ENCODE data around the gene MIA.
"Not testable (repeated sequence)": the region's sequence is repeated elsewhere in the genome, so short reads cannot be mapped to it uniquely, and the experiment has no call there.

MIA gene

DNA sequence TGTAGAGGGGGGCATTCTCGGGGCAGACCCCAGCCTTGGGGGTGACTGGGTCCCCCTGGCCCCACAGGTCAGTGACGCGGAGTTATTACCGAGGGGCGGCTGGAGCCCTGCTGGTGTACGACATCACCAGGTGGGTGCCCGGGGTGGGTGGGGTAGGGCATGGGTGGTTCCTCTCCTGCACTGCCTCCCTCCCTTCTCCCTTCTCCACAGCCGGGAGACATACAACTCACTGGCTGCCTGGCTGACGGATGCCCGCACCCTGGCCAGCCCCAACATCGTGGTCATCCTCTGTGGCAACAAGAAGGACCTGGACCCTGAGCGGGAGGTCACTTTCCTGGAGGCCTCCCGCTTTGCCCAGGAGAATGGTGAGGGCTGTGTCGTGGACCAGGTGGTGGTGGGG, 8.4 kb downstream of the MIA start:
- Mint-ChIP-seq H3K27ac (no peak overlapping the region), H3K9me3 (no peaks in the 10 kb centered on the region), H3K4me3 (no peak overlapping the region)

GRCh38 chr19:40784146-40784545, 8.8 kb downstream of the MIA start:
- peaks cover 32% of the 10 kb centered on the region for H3K4me1 Mint-ChIP-seq (ENCODE audit: low read depth)

More for the DNA sequence above, 8.4 kb downstream of the MIA start:
- Mint-ChIP-seq H3K4me1 (ENCODE audit: low read depth) (peaks cover 36% of the 10 kb centered on the region), H3K36me3 (ENCODE audit: low read depth) (peaks cover 29% of the 10 kb centered on the region), H3K27me3 (no peaks in the 10 kb centered on the region)

GRCh38 chr19:40785526-40785925, 10.2 kb downstream of the MIA start:
- Mint-ChIP-seq H3K27me3 (no peaks in the 10 kb centered on the region), H3K27ac (peak overlapping the region; percentile 49), H3K4me1 (ENCODE audit: low read depth) (peaks cover 25% of the 10 kb centered on the region), H3K36me3 (ENCODE audit: low read depth) (peaks cover 27% of the 10 kb centered on the region), H3K4me3 (no peak overlapping the region), H3K9me3 (no peaks in the 10 kb centered on the region)

More at GRCh38 chr19:40784146-40784545, 8.8 kb downstream of the MIA start:
- H3K4me3 Mint-ChIP-seq, H3K9me3 Mint-ChIP-seq, H3K27me3 Mint-ChIP-seq, H3K27ac Mint-ChIP-seq: not testable (repeated sequence)
- H3K36me3 Mint-ChIP-seq (ENCODE audit: low read depth): peaks cover 29% of the 10 kb centered on the region

DNA sequence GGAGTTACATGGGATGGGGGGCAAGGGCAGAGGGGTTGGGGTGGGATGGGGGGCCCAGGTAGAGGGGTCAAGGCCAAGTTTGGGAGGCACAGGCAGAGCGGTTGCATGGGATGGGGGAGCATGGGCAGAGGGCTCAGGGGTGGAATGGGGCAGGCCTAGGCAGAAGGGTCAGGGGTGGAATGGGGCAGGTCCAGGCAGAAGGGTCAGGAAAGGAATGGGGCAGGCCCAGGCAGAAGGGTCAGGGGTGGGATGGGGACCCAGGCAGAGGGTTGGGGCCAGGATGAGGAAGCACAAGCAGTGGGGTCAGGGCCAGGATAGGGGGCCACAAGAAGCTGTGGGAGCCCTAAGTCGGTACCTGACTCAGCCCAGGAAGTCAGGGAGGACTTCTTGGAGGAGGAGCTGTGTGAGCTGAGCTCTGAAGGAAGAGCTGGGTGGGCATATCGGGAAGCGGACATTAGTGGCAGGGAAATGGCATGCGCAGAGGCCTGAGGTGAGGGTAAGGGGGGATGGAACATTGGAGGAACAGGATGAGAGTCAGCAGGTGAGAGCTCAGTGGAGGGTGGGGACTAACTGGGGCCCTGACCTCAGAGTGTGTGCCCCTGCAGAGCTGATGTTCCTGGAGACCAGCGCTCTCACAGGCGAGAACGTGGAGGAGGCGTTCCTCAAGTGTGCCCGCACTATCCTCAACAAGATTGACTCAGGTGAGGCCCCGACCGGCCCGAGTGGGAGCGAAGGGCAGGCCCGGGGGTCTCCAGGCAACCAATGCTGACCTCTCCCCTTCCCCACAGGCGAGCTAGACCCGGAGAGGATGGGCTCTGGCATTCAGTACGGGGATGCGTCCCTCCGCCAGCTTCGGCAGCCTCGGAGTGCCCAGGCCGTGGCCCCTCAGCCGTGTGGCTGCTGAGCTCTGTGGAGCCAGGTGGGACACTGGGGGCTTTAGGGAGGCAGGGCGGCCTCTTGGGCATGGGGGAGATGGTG, 11.0 kb downstream of the MIA start:
- peaks cover 22% of the 10 kb centered on the region for H3K4me1 Mint-ChIP-seq (ENCODE audit: low read depth)
- peaks cover 23% of the 10 kb centered on the region for H3K36me3 Mint-ChIP-seq (ENCODE audit: low read depth)
- H3K4me3 Mint-ChIP-seq: no peak overlapping the region
- no peaks in the 10 kb centered on the region for H3K27me3 Mint-ChIP-seq
- H3K27ac Mint-ChIP-seq: no peak overlapping the region
- H3K9me3 Mint-ChIP-seq: no peaks in the 10 kb centered on the region

- Mint-ChIP-seq H3K9me3 (no peaks in the 10 kb centered on the region), H3K27me3 (no peaks in the 10 kb centered on the region), H3K27ac (peak overlapping the region; percentile 94), H3K4me1 (ENCODE audit: low read depth) (peaks cover 32% of the 10 kb centered on the region), H3K36me3 (ENCODE audit: low read depth) (peaks cover 12% of the 10 kb centered on the region), H3K4me3 (no peak overlapping the region)
These were observed 16.0 kb downstream of the MIA start for GRCh38 chr19:40791349-40791748.

GRCh38 chr19:40791996-40792395, 16.7 kb downstream of the MIA start:
- no peaks in the 10 kb centered on the region for H3K9me3 Mint-ChIP-seq
- peak overlapping the region; percentile 31 for H3K4me3 Mint-ChIP-seq
- peaks cover 12% of the 10 kb centered on the region for H3K36me3 Mint-ChIP-seq (ENCODE audit: low read depth)
- H3K27ac Mint-ChIP-seq: peak overlapping the region; percentile 94
- peaks cover 32% of the 10 kb centered on the region for H3K4me1 Mint-ChIP-seq (ENCODE audit: low read depth)
- H3K27me3 Mint-ChIP-seq: no peaks in the 10 kb centered on the region

- Mint-ChIP-seq H3K27me3 (no peaks in the 10 kb centered on the region), H3K36me3 (ENCODE audit: low read depth) (peaks cover 20% of the 10 kb centered on the region), H3K9me3 (no peaks in the 10 kb centered on the region), H3K4me3 (peak overlapping the region; percentile 91), H3K27ac (peak overlapping the region; percentile 92), H3K4me1 (ENCODE audit: low read depth) (peaks cover 50% of the 10 kb centered on the region)
These were observed 22.0 kb downstream of the MIA start for GRCh38 chr19:40797166-40797962.

DNA sequence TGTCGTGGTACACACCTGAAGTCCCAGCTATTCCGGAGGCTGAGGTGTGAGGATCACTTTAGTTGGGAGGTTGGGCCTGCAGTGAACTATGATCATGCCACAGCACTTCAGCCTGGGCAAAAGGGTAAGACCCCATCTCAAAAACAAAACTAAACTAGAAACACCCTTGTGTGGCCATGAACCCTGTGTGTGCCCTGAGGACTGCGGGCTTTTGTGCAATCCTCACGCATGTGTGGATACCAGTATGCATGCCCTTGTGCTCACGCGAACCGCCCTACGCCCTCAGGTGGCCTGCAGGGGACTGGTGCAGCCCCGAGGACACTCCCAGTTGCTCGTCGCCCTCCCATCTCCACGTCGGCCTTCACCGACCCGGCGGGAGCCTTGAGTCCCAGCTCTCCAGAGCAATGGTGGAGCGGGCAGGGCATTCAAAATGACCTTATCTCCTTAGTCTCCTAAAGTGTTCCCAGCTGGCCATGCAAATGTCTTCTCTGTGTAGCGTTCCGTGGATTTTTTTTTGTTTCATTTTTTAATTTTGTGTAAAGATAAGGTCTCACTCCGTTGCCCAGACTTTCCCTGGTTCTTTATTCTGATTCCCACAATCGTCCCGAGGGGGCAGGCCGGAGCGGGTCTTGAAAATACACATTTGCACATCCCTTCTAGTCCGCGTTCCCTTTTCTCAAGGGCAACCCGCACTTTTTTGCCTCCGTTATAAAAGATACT, 22.8 kb downstream of the MIA start:
- Mint-ChIP-seq H3K4me1 (ENCODE audit: low read depth) (peaks cover 50% of the 10 kb centered on the region), H3K36me3 (ENCODE audit: low read depth) (peaks cover 21% of the 10 kb centered on the region), H3K4me3 (peak overlapping the region; percentile 91)

GRCh38 chr19:40798683-40799557, 23.6 kb downstream of the MIA start, which contains the start of gene EGLN2:
TSS of gene EGLN2 (plus strand) at chr19:40799191. CDS start at chr19:40800573, 1,382 bp downstream.
- no peaks in the 10 kb centered on the region for H3K27me3 Mint-ChIP-seq
- H3K27ac Mint-ChIP-seq: peak within 1 kb of the TSS; percentile 95
- peaks cover 56% of the 10 kb centered on the region for H3K4me1 Mint-ChIP-seq (ENCODE audit: low read depth)
- no peaks in the 10 kb centered on the region for H3K9me3 Mint-ChIP-seq
- H3K4me3 Mint-ChIP-seq: peak within 1 kb of the TSS; percentile 95
- H3K36me3 Mint-ChIP-seq (ENCODE audit: low read depth): peaks cover 24% of the 10 kb centered on the region

More for the DNA sequence above, 22.8 kb downstream of the MIA start:
- Mint-ChIP-seq H3K27ac (peak overlapping the region; percentile 92), H3K9me3 (no peaks in the 10 kb centered on the region), H3K27me3 (no peaks in the 10 kb centered on the region)

GRCh38 chr19:40799558-40800338, 24.4 kb downstream of the MIA start:
- Mint-ChIP-seq H3K4me3 (peak overlapping the region; percentile 95), H3K9me3 (no peaks in the 10 kb centered on the region), H3K36me3 (ENCODE audit: low read depth) (peaks cover 32% of the 10 kb centered on the region), H3K27me3 (no peaks in the 10 kb centered on the region), H3K27ac (peak overlapping the region; percentile 95), H3K4me1 (ENCODE audit: low read depth) (peaks cover 64% of the 10 kb centered on the region)

DNA sequence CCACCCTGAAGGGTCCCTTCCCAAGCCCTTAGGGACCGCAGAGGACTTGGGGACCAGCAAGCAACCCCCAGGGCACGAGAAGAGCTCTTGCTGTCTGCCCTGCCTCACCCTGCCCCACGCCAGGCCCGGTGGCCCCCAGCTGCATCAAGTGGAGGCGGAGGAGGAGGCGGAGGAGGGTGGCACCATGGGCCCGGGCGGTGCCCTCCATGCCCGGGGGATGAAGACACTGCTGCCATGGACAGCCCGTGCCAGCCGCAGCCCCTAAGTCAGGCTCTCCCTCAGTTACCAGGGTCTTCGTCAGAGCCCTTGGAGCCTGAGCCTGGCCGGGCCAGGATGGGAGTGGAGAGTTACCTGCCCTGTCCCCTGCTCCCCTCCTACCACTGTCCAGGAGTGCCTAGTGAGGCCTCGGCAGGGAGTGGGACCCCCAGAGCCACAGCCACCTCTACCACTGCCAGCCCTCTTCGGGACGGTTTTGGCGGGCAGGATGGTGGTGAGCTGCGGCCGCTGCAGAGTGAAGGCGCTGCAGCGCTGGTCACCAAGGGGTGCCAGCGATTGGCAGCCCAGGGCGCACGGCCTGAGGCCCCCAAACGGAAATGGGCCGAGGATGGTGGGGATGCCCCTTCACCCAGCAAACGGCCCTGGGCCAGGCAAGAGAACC, 25.1 kb downstream of the MIA start:
- H3K36me3 Mint-ChIP-seq (ENCODE audit: low read depth): peaks cover 37% of the 10 kb centered on the region
- peak overlapping the region; percentile 95 for H3K27ac Mint-ChIP-seq
- peak overlapping the region; percentile 95 for H3K4me3 Mint-ChIP-seq
- H3K27me3 Mint-ChIP-seq: no peaks in the 10 kb centered on the region
- peaks cover 72% of the 10 kb centered on the region for H3K4me1 Mint-ChIP-seq (ENCODE audit: low read depth)
- H3K9me3 Mint-ChIP-seq: no peaks in the 10 kb centered on the region

GRCh38 chr19:40800997-40801377, 25.7 kb downstream of the MIA start:
- Mint-ChIP-seq H3K27me3 (no peaks in the 10 kb centered on the region), H3K9me3 (no peaks in the 10 kb centered on the region), H3K4me3 (peak overlapping the region; percentile 95), H3K36me3 (ENCODE audit: low read depth) (peaks cover 37% of the 10 kb centered on the region), H3K4me1 (ENCODE audit: low read depth) (peaks cover 77% of the 10 kb centered on the region), H3K27ac (peak overlapping the region; percentile 95)
